Uterus (tissue), 2 donors: ENCODE data around the gene CTCF.

Source experiments
- CTCF ChIP-seq, 4 experiments: fragments of 200-600 bp in 2 of 4; fragments of 450-650 bp in 2 of 4; sonication (generic) in 2 of 4; IDR thresholded peaks; one replicate each; pipeline ENCODE4 v1.5.1; 2016 to 2019; ENCODE audit warnings: antibody characterized with exemption in 4 of 4, mild to moderate bottlenecking in 2 of 4, moderate library complexity in 1 of 4
- POLR2A ChIP-seq, 2 donors: fragments of 450-650 bp; IDR thresholded peaks; one replicate each; pipeline ENCODE4 v1.6.1; 2016; ENCODE audit warnings: antibody characterized with exemption in 2 of 2, mild to moderate bottlenecking in 1 of 2, moderate library complexity in 1 of 2

GRCh38 chr16:67525176-67525860 is 37.0 kb upstream of the CTCF start:
- no peak for TF ChIP-seq CTCF (IDR thresholded peaks at IDR 0.05)
- no peak for TF ChIP-seq POLR2A (IDR thresholded peaks at IDR 0.05)
